Keratinocyte (primary cell): ENCODE data around the gene ZBTB21.

Experiments used
- EZH2 ChIP-seq: IDR thresholded peaks from one replicate; pipeline ENCODE4 v1.6.1; 2012; ENCODE audit warnings: inconsistent platforms, mild to moderate bottlenecking, low read length, moderate library complexity
- TF ChIP-seq, protein P1 (sequence below), 3 experiments: IDR thresholded peaks in 1 of 3; conservative IDR thresholded peaks in 1 of 3; optimal IDR thresholded peaks in 1 of 3; 2 replicates in 2 of 3; 3 replicates in 1 of 3; pipeline versions ENCODE3 to v1.5.1; 2011; ENCODE audit warnings: low read length in 3 of 3, mild to moderate bottlenecking in 3 of 3, moderate library complexity in 2 of 3, control low read depth in 1 of 3, inconsistent platforms in 1 of 3; ENCODE audit not compliant: insufficient read depth in 2 of 3; ENCODE audit errors: extremely low read depth in 1 of 3

GRCh38 chr21:41945982-41946381 lies 64.2 kb downstream of the ZBTB21 start:
- TF ChIP-seq, protein P1, sequence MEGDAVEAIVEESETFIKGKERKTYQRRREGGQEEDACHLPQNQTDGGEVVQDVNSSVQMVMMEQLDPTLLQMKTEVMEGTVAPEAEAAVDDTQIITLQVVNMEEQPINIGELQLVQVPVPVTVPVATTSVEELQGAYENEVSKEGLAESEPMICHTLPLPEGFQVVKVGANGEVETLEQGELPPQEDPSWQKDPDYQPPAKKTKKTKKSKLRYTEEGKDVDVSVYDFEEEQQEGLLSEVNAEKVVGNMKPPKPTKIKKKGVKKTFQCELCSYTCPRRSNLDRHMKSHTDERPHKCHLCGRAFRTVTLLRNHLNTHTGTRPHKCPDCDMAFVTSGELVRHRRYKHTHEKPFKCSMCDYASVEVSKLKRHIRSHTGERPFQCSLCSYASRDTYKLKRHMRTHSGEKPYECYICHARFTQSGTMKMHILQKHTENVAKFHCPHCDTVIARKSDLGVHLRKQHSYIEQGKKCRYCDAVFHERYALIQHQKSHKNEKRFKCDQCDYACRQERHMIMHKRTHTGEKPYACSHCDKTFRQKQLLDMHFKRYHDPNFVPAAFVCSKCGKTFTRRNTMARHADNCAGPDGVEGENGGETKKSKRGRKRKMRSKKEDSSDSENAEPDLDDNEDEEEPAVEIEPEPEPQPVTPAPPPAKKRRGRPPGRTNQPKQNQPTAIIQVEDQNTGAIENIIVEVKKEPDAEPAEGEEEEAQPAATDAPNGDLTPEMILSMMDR (optimal IDR thresholded peaks at IDR 0.05 in 1 of 3, IDR thresholded peaks at IDR 0.05 in 1 of 3, conservative IDR thresholded peaks at IDR 0.05 in 1 of 3; ENCODE audit: extremely low read depth in 1 of 3, insufficient read depth in 2 of 3, low read length in 3 of 3) = no peak
- TF ChIP-seq EZH2 = no peak
